ENCODE measurements around the gene BCAS3.

The BCAS3 gene

DNA sequence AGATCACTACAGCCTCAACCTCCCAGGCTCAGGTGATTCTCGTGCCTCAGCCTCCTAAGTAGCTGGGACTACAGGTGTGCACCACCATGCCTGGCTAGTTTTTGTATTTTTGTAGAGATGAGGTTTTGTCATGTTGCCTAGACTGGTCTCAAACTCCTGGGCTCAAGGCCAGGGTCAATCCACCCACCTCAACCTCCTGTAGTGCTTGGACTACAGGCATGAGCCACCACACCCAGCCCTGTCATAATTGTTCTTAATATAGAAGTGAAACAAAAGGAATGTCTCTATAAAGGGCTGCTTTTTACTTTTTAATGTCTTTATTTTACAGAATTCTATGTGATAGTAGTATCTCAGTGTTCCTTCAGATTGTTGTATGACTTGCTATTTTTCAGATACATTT lies 376.8 kb downstream of the BCAS3 start:
- H3K9me3 ChIP-seq (ENCODE audit: control insufficient read depth, low read length), result no peaks in the 10 kb centered on the region
- H3K4me3 ChIP-seq (ENCODE audit: low read depth, low read length), result no peak overlapping the region
- H3K9ac ChIP-seq, result no peak overlapping the region
- TF ChIP-seq CTCF (IDR thresholded peaks at IDR 0.05), result no peak
- H3K79me2 ChIP-seq, result no peaks in the 10 kb centered on the region
- H3K4me1 ChIP-seq, result no peaks in the 10 kb centered on the region
- H3K4me2 ChIP-seq (ENCODE audit: low read length), result no peak overlapping the region
- H3K36me3 ChIP-seq (ENCODE audit: control insufficient read depth, insufficient read depth, low read length), result no peaks in the 10 kb centered on the region
- no peak overlapping the region for H3K27ac ChIP-seq
- H2AFZ ChIP-seq, result no peak overlapping the region
- no peaks in the 10 kb centered on the region for H3K27me3 ChIP-seq (ENCODE audit: control insufficient read depth, insufficient read depth, low read length)

- Histone ChIP-seq H3K9me3 (ENCODE audit: control insufficient read depth, low read length) (no peaks in the 10 kb centered on the region), H3K4me1 (no peaks in the 10 kb centered on the region), H3K4me2 (ENCODE audit: low read length) (no peak overlapping the region), H3K4me3 (ENCODE audit: low read depth, low read length) (no peak overlapping the region), H2AFZ (no peak overlapping the region), H3K36me3 (ENCODE audit: control insufficient read depth, insufficient read depth, low read length) (no peaks in the 10 kb centered on the region), H3K79me2 (no peaks in the 10 kb centered on the region), H3K27ac (no peak overlapping the region), H3K27me3 (ENCODE audit: control insufficient read depth, insufficient read depth, low read length) (no peaks in the 10 kb centered on the region), H3K9ac (no peak overlapping the region)
- TF ChIP-seq CTCF (IDR thresholded peaks at IDR 0.05), result no peak
Measured at GRCh38 chr17:61057257-61057656, 379.6 kb downstream of the BCAS3 start.

- H3K4me1 ChIP-seq, result no peaks in the 10 kb centered on the region
- H3K4me2 ChIP-seq (ENCODE audit: low read length), result no peak overlapping the region
- no peak overlapping the region for H3K27ac ChIP-seq
- no peak for TF ChIP-seq CTCF (IDR thresholded peaks at IDR 0.05)
- H2AFZ ChIP-seq, result no peak overlapping the region
- no peaks in the 10 kb centered on the region for H3K9me3 ChIP-seq (ENCODE audit: control insufficient read depth, low read length)
- H3K4me3 ChIP-seq (ENCODE audit: low read depth, low read length), result no peak overlapping the region
- H3K27me3 ChIP-seq (ENCODE audit: control insufficient read depth, insufficient read depth, low read length), result no peaks in the 10 kb centered on the region
- no peak overlapping the region for H3K9ac ChIP-seq
- H3K36me3 ChIP-seq (ENCODE audit: control insufficient read depth, insufficient read depth, low read length), result no peaks in the 10 kb centered on the region
- H3K79me2 ChIP-seq, result no peaks in the 10 kb centered on the region
Measured at GRCh38 chr17:61058066-61058465, 380.4 kb downstream of the BCAS3 start.

GRCh38 chr17:61063528-61063927 lies 385.9 kb downstream of the BCAS3 start:
- Histone ChIP-seq H3K36me3 (ENCODE audit: control insufficient read depth, insufficient read depth, low read length) (no peaks in the 10 kb centered on the region), H3K79me2 (no peaks in the 10 kb centered on the region), H3K27ac (no peak overlapping the region), H3K9ac (no peak overlapping the region), H3K9me3 (ENCODE audit: control insufficient read depth, low read length) (no peaks in the 10 kb centered on the region), H3K4me2 (ENCODE audit: low read length) (no peak overlapping the region), H3K4me1 (no peaks in the 10 kb centered on the region), H3K27me3 (ENCODE audit: control insufficient read depth, insufficient read depth, low read length) (no peaks in the 10 kb centered on the region), H3K4me3 (ENCODE audit: low read depth, low read length) (no peak overlapping the region), H2AFZ (no peak overlapping the region)
- no peak for TF ChIP-seq CTCF (IDR thresholded peaks at IDR 0.05)

DNA sequence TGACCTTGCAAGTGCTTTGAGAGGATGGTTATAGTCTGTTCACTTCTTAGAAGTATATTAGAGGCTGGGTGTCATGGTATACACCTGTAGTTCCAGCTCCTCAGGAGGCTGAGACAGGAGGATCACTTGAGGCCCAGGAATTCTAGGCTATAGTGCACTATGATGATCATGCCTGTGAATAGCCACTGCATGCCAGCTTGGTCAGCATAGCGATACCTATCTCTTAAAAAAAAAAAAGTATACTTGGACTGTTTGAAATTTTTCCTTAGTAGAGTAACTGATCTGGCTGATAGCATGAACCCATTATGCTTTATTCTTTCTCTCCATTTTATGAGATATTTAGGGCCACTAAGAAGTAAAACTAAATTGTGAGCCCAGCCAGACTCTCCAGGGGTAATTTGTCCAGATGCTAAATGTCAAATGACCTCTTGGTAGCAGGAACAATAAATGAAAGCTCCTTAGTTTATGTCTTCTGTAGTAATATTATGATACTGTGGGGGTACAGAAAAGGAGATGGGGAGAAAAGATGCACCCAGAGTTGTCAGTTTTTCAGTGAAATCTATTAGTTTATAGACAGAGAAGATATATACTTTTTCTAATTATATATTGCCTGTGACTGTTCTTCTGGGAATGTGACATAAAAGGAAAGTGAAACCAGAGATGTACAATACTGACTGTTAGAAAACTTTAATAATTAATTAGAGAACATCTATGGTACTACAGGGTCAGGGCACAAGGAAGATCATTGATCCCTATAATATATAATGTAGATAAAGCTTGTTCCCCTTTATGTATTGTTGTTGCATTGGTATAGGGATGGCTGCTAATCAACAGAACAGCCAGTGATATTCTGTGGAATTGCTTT lies 386.7 kb downstream of the BCAS3 start:
- no peak overlapping the region for H3K27ac ChIP-seq
- no peaks in the 10 kb centered on the region for H3K9me3 ChIP-seq (ENCODE audit: control insufficient read depth, low read length)
- H3K27me3 ChIP-seq (ENCODE audit: control insufficient read depth, insufficient read depth, low read length), result no peaks in the 10 kb centered on the region
- H3K9ac ChIP-seq, result no peak overlapping the region
- no peak overlapping the region for H2AFZ ChIP-seq
- H3K4me2 ChIP-seq (ENCODE audit: low read length), result peak overlapping the region; percentile 14
- no peaks in the 10 kb centered on the region for H3K4me1 ChIP-seq
- no peaks in the 10 kb centered on the region for H3K79me2 ChIP-seq
- H3K4me3 ChIP-seq (ENCODE audit: low read depth, low read length), result no peak overlapping the region
- H3K36me3 ChIP-seq (ENCODE audit: control insufficient read depth, insufficient read depth, low read length), result no peaks in the 10 kb centered on the region
- no peak for TF ChIP-seq CTCF (IDR thresholded peaks at IDR 0.05)
